Brain microvascular endothelial cell (primary cell): ENCODE measurements around the gene MEGF6.
A peak's percentile ranks its signal among the peaks of the same experiment; 100 is the strongest.

Experiments used
- DNase-seq: peaks from one replicate; pipeline ENCODE4 v3.0.0-alpha.2; 2020
- H3K27ac ChIP-seq: fragments of 250-450 bp; sonication (Bioruptor Pico); 2 replicates; pipeline ENCODE4 v1.5.1; 2020; ENCODE audit warnings: mild to moderate bottlenecking, moderate library complexity
- H3K27me3 ChIP-seq: fragments of 250-450 bp; sonication (Bioruptor Pico); replicated peaks from 2 replicates; pipeline ENCODE4 v1.5.1; 2020; ENCODE audit warnings: mild to moderate bottlenecking
- H3K36me3 ChIP-seq: fragments of 250-450 bp; sonication (Bioruptor Pico); replicated peaks from 2 replicates; pipeline ENCODE4 v1.5.1; 2020; ENCODE audit warnings: mild to moderate bottlenecking
- H3K4me3 ChIP-seq: 2 replicates; pipeline ENCODE4 v1.5.1; 2011; ENCODE audit warnings: low read depth, mild to moderate bottlenecking, control low read depth, low read length, moderate library complexity
- CTCF ChIP-seq: IDR thresholded peaks from 2 replicates; pipeline ENCODE4 v1.5.1; 2011; ENCODE audit warnings: low read depth, mild to moderate bottlenecking, moderate library complexity, low read length, control low read depth, inconsistent platforms; ENCODE audit errors: missing control alignments
- in situ Hi-C: cut with HindIII; loops from 2 replicates; pipeline ENCODE4 v1.10.0; 2017; ENCODE audit warnings: low sequenced_read_pairs, low pct_ligation_motif_present

MEGF6 gene

GRCh38 chr1:3536420-3537195 is 74.7 kb downstream of the MEGF6 start:
- H3K27me3 ChIP-seq = no peaks in the 10 kb centered on the region
- no peaks in the 10 kb centered on the region for H3K36me3 ChIP-seq
- TF ChIP-seq CTCF = no peak
- no peak overlapping the region for H3K27ac ChIP-seq
- no peak for DNase-seq
- no peak overlapping the region for H3K4me3 ChIP-seq
- in situ Hi-C loops = no loop called here

- in situ Hi-C loops = no loop called here
- no peaks in the 10 kb centered on the region for H3K36me3 ChIP-seq
- H3K4me3 ChIP-seq = no peak overlapping the region
- H3K27ac ChIP-seq = no peak overlapping the region
- TF ChIP-seq CTCF = no peak
- no peak for DNase-seq
- no peaks in the 10 kb centered on the region for H3K27me3 ChIP-seq
Observed at GRCh38 chr1:3535732-3536131, 75.6 kb downstream of the MEGF6 start.

DNA sequence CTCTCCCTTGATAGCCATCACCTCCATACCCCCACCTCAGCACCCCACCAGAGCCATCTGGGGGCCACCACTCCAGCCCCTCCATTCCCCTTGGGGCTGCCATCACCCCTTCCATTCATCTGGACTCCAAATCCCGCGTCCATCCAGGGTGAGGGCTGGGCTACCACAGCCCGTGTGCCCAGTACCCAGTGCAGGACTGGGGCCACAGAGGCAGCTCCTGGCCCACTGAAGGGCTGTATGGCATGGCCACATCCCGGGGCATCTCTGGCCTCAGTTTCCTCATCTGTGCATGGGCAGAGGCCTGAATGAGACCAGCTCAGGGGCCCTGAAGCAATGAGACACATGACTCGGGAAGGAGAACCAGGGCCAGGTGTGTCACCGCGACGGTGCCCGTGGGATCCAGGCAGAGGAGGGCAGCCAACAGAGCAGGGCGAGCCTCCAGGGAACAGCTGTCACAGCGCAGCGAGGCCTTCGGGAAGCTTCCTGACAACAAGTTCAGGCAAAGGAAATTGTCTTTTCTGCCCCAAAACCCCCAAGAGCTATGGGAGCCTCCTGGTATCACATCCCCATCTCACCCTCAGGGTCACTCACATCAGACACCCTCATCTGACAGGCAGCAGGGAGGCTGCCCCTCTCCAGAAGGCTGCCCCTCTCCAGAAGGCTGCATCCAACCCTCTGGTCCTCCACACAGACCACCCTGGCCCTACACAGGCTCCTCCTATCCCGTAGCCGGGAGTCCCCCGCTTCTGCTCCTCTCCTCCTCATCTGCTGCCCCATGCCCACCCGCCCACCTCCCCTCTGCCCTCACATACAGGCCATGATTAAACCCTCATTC is 76.3 kb downstream of the MEGF6 start:
- in situ Hi-C loops = no loop called here
- H3K4me3 ChIP-seq = no peak overlapping the region
- TF ChIP-seq CTCF = no peak
- H3K27me3 ChIP-seq = no peaks in the 10 kb centered on the region
- H3K36me3 ChIP-seq = no peaks in the 10 kb centered on the region
- no peak for DNase-seq
- H3K27ac ChIP-seq = no peak overlapping the region

DNA sequence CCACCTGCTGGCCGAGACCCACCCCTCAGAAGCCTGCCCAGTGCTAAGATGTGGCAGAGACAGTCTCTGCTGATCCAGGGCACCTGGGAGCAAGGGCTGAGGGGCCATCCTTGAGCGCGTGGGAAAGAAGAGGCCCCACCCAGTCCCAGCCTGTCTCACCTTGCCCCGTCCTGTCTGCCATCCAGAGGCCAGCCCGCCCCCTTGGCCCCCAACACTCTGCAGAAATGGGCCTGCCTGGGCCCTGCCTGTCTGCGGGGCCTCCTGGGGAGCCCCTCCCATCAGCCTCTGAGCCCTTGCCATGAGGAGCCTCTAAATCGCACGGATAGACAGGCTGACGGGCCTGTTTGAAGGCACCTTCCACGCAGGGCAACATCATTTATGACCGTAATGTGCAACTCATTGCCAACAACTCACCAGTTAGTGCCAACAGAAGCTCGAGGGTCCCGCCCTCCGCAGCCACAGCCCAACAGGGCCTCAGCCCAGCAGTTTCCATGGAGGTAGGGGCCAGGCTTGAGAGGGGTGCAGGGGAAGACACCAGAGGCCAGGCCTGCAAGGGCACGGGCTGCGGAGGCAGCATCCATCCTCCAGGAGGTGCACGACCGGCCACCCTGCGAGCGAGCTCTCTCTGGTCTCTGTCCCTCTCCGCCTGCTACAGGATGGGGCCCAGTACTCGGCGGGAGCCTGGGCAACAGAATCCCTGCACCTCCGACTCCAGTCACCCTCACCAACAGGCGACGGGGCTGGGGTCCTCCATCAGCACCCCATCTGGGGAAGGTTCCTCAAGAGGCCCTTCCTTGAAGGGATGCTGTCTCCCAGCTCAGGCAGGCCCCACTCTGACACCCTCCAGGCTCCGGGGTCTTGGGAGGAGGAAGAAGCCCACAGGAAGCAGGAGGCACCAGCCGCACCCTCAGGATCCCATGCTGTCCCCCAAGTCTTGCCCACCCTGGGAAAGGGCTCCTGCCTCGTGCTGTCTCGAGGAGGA is 78.0 kb downstream of the MEGF6 start:
- TF ChIP-seq CTCF = peak; percentile 12
- Histone ChIP-seq H3K36me3 (no peaks in the 10 kb centered on the region), H3K27ac (no peak overlapping the region), H3K4me3 (no peak overlapping the region), H3K27me3 (no peaks in the 10 kb centered on the region)
- DNase-seq = no peak
- in situ Hi-C loops = no loop called here

GRCh38 chr1:3531928-3532327 is 79.4 kb downstream of the MEGF6 start:
- no peak for TF ChIP-seq CTCF
- no peaks in the 10 kb centered on the region for H3K27me3 ChIP-seq
- no peak overlapping the region for H3K4me3 ChIP-seq
- no peaks in the 10 kb centered on the region for H3K36me3 ChIP-seq
- no peak for DNase-seq
- in situ Hi-C loops = no loop called here
- no peak overlapping the region for H3K27ac ChIP-seq
